ENCODE measurements around the gene HECTD2.
"Not testable (repeated sequence)": the region's sequence is repeated elsewhere in the genome, so short reads cannot be mapped to it uniquely, and the experiment has no call there.

Gene HECTD2, protein sequence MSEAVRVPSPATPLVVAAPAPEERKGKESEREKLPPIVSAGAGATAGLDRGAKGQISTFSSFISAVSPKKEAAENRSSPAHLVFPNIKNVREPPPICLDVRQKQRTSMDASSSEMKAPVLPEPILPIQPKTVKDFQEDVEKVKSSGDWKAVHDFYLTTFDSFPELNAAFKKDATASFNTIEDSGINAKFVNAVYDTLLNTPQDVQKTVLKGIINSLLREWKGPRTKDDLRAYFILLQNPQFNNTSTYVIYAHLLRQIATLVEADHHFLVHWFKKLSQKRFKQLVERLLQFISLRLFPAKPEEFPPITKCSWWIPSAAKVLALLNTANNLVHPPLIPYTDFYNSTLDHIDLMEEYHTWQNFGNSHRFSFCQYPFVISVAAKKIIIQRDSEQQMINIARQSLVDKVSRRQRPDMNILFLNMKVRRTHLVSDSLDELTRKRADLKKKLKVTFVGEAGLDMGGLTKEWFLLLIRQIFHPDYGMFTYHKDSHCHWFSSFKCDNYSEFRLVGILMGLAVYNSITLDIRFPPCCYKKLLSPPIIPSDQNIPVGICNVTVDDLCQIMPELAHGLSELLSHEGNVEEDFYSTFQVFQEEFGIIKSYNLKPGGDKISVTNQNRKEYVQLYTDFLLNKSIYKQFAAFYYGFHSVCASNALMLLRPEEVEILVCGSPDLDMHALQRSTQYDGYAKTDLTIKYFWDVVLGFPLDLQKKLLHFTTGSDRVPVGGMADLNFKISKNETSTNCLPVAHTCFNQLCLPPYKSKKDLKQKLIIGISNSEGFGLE

GRCh38 chr10:91409869-91410637 is at the start of gene HECTD2:
TSS of gene HECTD2 (plus strand) at chr10:91410344. CDS start at chr10:91410439, 95 bp downstream.
- DNase-seq = peak; percentile 95

DNA sequence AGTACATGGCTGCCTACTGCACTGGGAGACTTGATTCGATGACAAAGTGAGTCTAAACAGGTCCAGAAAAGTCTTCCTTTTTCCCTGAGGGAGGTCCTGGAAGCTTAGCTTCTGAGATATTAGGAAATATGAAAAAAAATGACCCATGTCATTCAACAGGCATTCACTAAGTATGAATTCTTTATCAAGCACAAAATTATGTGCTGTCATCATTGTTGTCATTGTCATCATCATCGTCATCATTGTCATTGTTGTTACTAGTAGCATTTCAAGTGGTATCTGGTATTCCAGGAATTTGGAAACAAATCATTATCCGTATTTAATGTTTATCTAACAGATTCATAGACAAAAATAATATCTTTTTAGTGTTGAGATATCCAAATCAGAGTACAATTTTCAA is 49.7 kb upstream of the HECTD2 start:
- no peak for DNase-seq

DNA sequence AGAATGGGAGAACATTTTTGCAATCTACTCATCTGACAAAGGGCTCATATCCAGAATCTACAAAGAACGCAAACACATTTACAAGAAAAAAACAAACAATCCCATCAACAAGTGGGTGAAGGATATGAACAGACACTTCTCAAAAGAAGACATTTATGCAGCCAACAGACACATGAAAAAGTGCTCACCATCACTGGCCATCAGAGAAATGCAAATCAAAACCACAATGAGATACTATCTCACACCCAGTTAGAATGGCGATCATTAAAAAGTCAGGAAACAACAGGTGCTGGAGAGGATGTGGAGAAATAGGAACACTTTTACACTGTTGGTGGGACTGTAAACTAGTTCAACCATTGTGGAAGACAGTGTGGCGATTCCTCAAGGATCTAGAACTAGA is 44.6 kb upstream of the HECTD2 start:
- DNase-seq = not testable (repeated sequence)

DNA sequence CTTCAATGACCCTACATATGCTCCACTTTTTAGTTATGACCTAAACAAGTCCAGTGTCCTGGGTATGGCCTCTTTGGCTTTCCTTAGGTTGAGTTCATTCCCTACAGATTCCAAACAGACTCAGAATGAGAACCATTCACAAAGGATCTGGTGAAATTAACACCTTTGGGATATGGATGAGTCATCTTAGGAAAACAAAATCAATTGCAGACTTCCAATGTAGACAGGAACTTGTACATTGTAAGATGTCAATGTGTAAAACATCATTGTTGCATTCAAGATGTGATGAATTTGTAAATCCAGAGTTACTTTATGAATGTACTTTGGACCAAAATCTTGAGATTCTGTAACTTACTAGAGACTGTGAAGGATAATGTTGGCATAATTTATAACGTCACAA is 43.4 kb upstream of the HECTD2 start:
- DNase-seq = no peak

- no peak for DNase-seq
Observed at GRCh38 chr10:91367127-91367531, 43.0 kb upstream of the HECTD2 start.

GRCh38 chr10:91367558-91367957 is 42.6 kb upstream of the HECTD2 start:
- DNase-seq = no peak

DNA sequence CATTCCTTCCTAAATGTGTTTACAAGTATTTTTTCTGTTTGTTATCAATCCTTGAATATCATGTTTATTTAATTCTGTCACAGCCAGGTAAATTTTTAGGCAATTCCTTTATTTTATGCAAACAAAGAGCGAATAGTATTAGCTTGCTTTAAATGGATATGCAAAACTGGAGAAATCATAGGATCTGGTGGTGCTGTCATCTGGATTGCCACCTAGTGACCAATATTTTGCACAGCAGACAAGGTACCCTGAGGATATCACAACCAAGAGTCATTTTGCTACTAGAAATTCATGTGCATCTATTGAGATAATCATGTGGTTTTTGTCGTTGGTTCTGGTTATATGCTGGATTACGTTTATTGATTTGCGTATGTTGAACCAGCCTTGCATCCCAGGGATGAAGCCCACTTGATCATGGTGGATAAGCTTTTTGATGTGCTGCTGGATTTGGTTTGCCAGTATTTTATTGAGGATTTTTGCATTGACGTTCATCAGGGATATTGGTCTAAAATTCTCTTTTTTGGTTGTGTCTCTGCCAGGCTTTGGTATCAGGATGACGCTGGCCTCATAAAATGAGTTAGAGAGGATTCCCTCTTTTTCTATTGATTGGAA is 40.1 kb upstream of the HECTD2 start:
- DNase-seq = not testable (repeated sequence)

DNA sequence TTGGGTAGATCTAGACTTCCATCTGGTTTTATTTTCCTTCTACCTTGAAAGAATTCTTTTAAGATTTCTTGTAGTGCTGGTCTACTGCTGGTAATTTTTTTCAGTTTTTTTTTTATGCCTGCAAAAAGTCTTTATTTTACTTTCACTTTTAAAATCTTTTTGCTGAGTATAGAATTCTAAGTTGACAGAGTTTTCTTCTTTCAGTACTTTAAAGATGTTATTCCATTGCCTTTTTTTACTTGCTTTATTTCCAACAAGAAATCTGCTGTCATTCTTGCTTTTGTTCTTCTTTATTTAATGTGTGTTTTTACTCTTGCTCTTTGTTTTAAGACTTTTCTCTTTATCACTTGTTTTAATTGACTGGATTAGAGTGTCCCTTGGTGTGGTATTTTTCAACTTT is 36.1 kb upstream of the HECTD2 start:
- no peak for DNase-seq

DNA sequence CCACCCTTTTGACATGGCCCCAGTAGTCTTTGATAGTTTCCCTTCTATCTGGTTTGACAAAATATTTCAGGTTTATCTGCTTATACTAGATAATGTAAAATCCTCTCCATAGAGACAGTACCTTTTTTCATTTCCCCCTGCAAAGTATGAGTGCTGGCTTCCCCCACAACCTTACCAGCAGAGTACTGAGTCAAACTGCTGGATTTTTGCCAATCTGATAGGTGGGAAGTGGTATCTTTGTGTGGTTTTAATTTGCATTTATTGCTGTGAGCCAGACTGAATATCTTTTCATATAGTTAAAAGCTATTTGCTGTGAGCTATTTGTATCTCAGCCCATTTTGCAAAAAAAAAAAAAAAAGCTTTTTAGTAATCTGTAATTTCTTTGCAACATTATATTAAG is 32.1 kb upstream of the HECTD2 start:
- DNase-seq = no peak

DNA sequence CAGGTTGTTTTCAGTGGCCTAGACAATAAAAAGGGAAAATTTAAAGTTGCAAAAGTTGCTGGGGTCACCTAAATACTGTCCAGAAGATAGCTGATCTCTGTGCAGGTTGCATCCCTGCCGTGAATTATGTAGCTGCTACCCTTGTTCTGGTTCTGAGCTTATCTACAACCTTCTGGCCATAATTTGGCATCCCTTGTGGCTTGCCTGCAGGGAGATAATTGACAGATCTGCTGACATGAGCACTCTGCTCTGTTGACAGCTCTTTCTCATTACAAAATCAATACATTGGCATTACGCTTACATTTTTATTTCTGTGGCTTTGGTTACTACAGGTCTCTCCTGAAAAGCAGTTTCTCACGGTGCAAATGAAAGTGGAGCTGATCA is 29.3 kb upstream of the HECTD2 start:
- DNase-seq = no peak

- peak; percentile 80 for DNase-seq
Observed at GRCh38 chr10:91381257-91381891, 28.8 kb upstream of the HECTD2 start.

DNA sequence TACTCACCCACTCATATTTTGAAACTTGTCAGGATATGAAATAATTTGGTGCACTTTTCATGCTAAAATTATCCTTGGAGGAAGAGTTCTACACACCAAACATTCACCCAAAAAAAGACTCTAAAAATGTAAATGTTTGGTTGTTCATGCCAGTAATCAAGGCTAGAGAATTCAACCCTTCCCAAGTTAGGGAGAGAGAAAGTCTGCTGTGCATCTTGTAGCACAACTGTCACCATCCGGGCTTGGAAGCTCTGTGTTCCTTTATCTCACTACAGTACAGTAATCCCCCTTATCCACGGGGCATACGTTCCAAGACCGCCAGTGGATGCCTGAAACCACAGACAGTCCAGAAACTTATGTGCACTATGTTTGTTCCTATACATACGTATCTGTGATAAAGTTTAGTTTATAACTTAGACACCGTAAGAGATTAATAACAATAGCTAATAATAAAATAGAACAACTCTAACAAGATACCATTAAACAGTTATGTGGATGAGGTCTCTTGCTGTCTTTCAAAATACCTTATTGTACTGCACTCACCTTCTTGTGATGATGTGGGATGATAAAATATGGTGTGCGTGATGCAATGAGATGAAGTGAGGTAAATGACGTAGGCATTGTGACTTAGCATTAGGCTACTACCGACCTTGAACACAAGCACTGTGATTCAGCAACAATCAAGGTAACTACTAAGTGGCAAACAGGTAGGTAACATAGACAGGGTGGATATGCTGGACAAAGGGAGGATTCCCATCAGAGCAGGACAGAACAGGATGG is 24.6 kb upstream of the HECTD2 start:
- no peak for DNase-seq

- DNase-seq = peak; percentile 84
Observed at GRCh38 chr10:91389636-91390512, 20.3 kb upstream of the HECTD2 start.

DNA sequence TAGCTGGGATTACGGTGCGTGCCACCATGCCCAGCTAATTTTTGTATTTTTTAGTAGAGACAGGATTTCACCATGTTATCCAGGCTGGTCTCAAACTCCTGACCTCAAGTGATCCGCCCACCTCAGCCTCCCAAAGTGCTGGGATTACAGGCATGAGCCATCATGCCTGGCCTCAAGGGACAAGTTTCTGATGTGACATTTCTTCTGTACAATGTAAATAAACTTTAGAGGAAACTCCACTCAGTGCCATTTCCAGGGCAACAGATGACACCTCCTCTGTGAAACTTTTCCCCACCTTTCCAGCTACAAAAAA is 19.7 kb upstream of the HECTD2 start:
- DNase-seq = not testable (repeated sequence)

- DNase-seq = no peak
Observed at GRCh38 chr10:91391920-91392319, 18.2 kb upstream of the HECTD2 start.

DNA sequence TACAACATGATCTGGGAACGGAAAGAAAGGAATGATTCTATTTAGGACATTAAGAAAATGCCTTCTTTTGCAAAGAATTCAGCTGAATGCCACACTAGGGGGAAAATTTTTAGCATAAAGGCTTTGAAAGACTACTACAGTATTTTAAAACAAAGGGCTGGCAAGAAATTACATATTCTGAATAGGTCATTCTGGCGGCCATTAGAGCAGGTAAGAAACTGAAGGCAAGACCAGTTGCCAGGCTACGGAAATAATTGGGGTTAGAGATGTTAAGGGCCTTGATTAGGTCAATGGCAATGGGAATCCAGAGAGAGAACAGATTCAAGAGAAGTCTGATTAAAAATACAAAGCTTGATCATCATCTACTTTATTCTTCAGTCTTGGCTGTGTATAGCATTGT is 3.8 kb upstream of the HECTD2 start:
- DNase-seq = no peak

DNA sequence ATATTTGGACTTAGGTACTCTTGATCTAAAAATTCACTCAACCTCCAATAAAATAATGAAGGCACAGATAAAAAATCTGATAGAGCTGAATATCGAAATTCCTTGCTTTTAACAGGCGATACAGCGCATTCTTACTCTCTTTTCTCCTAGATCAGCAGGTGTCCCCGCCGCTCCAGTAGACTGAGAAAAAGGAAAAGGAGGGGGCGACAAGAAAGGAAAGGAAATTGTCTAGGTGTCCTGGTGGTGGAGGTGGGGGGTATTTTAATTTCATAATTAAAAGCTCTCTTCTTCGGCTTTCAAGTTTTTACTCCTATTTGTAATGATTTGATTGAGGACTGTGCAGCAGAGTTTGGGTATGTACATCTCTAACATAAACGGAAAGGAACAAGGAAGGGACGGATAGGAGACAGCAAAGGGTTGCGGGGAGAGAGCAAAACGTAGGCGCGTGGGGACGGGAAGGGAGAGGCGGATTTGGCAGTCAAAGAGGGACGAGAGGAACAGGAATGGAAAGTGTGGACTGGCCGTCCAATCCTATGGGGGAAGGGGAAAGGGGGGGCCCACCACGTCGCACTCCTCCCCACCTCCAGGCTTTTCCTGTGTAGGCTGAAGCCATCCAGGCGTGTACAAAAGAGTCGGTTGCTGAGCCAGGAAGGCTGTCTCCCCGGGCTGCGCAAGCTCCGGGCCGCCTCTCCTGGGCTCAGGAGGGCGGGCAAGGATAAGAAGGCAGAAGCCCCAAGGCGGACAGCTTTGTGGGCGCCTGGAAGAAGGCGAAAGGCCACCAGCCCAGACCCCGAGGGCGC is 875 bp upstream of the HECTD2 start:
- DNase-seq = peak; percentile 96

DNA sequence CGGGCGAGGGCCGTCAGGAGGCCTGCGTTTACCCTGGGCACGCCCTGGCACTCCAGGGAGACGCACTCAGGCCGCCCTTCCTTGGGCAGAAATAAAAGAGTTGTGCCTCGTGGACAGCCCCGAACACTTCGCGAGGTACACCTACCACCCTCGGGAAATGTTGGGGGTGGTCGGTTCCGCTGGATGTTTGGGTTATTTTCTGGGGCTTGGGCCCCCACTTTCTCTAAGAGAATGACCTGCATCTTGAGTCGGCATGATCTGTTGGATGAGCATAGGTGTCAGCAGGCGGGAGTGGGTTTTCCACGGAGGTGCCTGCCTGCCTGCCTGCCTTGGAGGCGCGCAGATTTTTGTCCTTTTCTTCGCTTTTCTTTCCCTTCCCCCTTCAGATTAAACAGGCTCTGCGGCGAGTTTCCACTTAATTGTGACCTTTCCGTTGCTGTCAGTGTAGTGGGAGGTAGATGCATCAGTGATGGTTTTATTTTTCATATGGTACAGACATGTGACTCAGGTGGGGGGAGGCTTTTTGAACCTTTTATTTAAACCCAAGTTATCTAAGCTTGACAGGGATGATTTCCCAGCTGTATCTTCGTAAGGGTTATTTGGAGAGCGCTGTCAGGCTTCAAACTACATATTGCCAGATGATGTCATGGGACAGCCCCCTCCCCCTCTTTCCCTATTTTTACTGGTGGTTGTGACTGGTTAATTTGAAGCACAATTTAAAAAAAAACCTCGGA is 661 bp downstream of the HECTD2 start:
- DNase-seq = no peak

DNA sequence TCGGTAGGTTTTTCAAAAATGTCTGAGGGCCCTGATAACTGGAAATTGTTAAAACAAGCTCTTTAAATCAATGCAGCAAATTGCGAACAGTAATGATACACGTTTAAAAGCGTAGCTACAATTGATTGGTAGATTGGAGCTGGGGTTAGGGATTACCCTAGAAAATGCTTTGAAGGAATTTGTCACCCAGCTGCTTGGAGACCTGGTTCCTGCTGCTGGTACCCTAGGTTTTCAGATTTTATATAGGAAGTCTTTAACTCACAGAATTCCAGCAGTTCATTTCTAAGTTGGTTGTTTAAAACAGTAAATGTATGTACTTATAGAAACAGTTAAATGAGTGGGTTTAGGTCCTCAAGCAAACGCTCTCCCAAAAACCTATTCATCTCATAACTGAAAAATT is 1.5 kb downstream of the HECTD2 start:
- peak; percentile 48 for DNase-seq
